WTC11 (cell line): ENCODE data around the gene NFAT5.

Source experiments
- CREM ChIP-seq: sonication (generic); formaldehyde crosslinking; IDR thresholded peaks from 2 replicates; pipeline ENCODE4 v1.8.1; 2022; ENCODE audit warnings: mild to moderate bottlenecking, missing genetic modification reagents, moderate library complexity
- CTCF ChIP-seq: fragments of 200-600 bp; IDR thresholded peaks from 2 replicates; pipeline ENCODE4 v1.8.0; 2022; ENCODE audit warnings: antibody characterized with exemption
- FOXP4 ChIP-seq: sonication (generic); formaldehyde crosslinking; IDR thresholded peaks from 2 replicates; pipeline ENCODE4 v1.8.0; 2022; ENCODE audit warnings: mild to moderate bottlenecking, missing genetic modification reagents
- NFYB ChIP-seq: sonication (generic); formaldehyde crosslinking; conservative IDR thresholded peaks from 2 replicates; pipeline ENCODE4 v1.8.0; 2022; ENCODE audit warnings: low read depth, missing genetic modification reagents
- PREB ChIP-seq: sonication (generic); formaldehyde crosslinking; IDR thresholded peaks from 2 replicates; pipeline ENCODE4 v1.8.1; 2022; ENCODE audit warnings: mild to moderate bottlenecking, missing genetic modification reagents, moderate library complexity, borderline replicate concordance
- SMAD3 ChIP-seq: sonication (generic); formaldehyde crosslinking; IDR thresholded peaks from 2 replicates; pipeline ENCODE4 v1.8.0; 2022; ENCODE audit warnings: missing genetic modification reagents, mild to moderate bottlenecking, borderline replicate concordance
- USF2 ChIP-seq: sonication (generic); formaldehyde crosslinking; IDR thresholded peaks from 2 replicates; pipeline ENCODE4 v1.8.1; 2023; ENCODE audit warnings: mild to moderate bottlenecking, missing genetic modification reagents, moderate library complexity
- ZNF416 ChIP-seq: fragments of 250-450 bp; sonication (Bioruptor Pico); IDR thresholded peaks from 2 replicates; pipeline ENCODE4 v1.9.0; 2021; ENCODE audit warnings: mild to moderate bottlenecking, inconsistent platforms
- ZNF423 ChIP-seq: fragments of 250-450 bp; sonication (Bioruptor Pico); IDR thresholded peaks from 2 replicates; pipeline ENCODE4 v2.1.2; 2022; ENCODE audit warnings: mild to moderate bottlenecking, moderate library complexity

GRCh38 chr16:69561901-69562300, 3.9 kb upstream of the NFAT5 start:
- TF ChIP-seq CTCF (no peak), ZNF423 (CRISPR knock-in tag) (no peak), FOXP4 (CRISPR knock-in tag) (no peak), NFYB (CRISPR knock-in tag) (no peak), SMAD3 (CRISPR knock-in tag) (no peak), PREB (CRISPR knock-in tag) (no peak), ZNF416 (CRISPR knock-in tag) (no peak), USF2 (CRISPR knock-in tag) (no peak), CREM (CRISPR knock-in tag) (no peak)
